ENCODE results near the gene SCP2.

SCP2 gene, protein sequence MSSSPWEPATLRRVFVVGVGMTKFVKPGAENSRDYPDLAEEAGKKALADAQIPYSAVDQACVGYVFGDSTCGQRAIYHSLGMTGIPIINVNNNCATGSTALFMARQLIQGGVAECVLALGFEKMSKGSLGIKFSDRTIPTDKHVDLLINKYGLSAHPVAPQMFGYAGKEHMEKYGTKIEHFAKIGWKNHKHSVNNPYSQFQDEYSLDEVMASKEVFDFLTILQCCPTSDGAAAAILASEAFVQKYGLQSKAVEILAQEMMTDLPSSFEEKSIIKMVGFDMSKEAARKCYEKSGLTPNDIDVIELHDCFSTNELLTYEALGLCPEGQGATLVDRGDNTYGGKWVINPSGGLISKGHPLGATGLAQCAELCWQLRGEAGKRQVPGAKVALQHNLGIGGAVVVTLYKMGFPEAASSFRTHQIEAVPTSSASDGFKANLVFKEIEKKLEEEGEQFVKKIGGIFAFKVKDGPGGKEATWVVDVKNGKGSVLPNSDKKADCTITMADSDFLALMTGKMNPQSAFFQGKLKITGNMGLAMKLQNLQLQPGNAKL
- 45.5 to 73.7 (median 71.8) reads per million in 4 experiments for total RNA-seq

- peak; percentile 69 for DNase-seq
These were observed at the start of gene SCP2 for GRCh38 chr1:52927212-52928014. TSS of gene SCP2 (plus strand) at chr1:52927276. CDS start at chr1:52927397, 121 bp downstream.

DNA sequence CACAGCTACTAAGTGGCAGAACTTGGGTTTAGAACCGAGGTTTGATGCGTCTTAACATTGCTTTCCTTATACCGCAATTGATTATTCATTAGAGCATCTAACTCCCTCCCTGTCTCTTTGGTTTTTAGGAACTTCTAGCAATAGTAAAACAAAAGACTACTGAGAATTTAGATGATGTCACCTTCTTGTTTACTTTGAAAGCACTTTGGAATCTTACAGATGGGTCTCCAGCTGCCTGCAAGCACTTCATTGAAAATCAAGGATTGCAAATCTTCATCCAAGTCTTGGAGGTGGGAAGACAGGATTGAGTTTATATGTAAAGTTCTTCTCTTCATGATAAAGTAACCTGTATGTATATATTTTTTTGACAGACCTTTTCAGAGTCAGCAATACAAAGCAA is 49.5 kb upstream of the SCP2 start:
- no peak for DNase-seq

GRCh38 chr1:52880206-52880605 is 46.9 kb upstream of the SCP2 start:
- DNase-seq, result no peak

GRCh38 chr1:52887483-52887882 is 39.6 kb upstream of the SCP2 start:
- DNase-seq, result no peak

DNA sequence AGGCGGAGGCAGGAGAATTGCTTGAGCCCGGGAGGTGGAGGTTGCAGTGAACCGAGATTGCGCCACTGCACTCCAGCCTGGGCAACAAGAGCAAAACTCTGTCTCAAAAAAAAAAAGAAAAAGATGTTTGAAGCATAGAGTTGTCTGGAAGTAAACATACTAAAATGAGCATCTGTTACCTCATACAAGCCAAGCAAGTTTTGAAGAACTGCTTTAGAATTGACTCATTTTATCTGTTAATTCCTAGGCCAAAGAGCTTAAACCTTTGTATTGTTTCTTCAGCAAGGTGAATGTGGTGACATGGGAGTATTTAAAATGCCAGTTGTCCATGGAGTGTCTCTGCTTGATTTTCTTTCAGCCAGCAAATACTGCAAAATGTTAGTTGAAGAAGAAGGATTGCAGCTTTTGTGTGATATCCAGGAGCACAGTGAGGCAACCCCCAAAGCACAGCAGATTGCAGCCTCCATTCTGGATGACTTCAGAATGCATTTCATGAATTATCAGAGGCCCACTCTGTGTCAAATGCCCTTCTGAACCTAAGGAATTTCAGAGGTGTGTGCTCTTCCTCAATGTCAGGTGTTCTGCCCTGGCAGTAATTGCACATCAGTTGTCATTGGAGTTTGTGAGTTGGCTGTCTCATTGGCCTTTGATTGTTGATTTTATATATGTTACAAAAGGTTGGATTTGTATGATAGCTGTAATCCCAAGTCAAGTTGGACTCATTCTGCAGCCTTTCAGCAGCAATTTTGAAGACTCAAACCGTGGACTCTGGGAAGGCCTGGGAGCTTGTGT is 34.5 kb upstream of the SCP2 start:
- DNase-seq, result no peak

DNA sequence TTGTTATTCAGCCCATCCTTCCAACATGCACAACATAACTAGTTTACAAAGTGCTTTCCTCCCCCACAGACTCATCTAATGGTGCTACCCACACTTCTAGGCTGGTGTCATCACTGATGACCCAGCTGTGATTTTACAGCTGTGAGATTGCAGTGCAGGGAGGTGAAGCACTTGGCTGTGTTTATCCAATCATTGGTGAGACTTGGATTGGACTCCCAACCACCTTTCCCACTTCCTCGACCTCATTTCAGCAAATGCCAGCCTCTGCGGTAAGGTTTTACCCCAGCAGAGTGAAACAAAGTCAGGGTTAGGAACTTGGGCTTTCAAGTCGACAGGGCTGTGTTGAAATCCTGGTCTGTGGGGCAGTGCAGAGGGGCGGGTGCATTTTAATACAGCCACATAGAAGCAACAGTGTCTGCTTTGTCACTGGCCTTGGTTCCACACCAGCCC is 27.6 kb upstream of the SCP2 start:
- DNase-seq, result no peak

DNA sequence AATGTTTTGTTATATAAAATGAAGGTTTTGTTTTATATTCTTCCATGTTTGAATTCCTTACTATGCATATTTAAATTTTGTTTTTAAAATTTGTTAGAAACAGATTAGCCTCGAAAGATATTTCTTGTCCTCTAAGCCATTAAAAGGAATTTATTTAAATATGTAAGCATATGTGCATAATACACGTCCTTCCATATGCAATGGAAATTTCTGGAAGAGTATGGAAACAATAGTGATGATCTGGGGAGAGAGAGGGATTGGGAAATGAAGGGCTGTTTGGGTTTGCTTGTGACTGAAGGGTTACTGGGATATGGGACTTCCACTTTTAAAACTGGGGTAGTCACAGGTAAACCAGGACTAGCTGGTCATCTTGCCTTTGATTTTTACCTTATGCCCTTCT is 26.7 kb upstream of the SCP2 start:
- no peak for DNase-seq

- DNase-seq, result no peak
These were observed 25.7 kb upstream of the SCP2 start for GRCh38 chr1:52901384-52901783.

DNA sequence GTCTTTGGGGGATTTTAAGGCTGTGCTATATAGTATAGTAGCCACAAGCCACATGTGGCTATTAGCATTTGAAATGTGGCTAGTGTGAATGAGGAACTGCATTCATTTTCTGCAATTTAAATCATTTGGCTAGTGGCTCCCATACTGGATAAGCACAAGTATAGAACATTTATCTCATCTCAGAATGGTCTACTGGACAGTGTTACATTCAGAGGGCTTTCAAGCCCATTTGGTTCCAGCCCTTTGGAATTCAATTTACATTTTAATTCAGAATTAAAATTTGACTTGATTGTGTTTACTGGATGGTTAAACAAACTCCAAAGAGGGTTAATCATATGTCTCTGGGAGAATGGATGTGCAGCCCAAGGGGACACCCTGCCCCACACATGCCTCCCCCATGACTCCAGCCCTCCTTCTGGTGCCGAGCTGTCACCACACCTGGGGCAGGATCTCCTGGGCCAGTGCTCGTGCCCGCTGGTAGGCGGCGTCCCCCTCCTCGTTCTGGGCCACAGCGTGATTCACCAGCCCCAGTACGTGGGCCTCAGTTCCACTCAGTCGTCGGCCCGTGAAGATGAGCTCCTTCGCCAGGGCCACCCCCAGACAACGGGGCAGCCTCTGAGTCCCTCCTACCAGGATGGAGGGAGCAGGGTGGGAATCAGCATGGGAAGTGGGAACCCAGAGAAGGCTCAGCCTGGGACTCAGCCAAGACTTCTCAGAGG is 22.7 kb upstream of the SCP2 start:
- DNase-seq, result no peak

DNA sequence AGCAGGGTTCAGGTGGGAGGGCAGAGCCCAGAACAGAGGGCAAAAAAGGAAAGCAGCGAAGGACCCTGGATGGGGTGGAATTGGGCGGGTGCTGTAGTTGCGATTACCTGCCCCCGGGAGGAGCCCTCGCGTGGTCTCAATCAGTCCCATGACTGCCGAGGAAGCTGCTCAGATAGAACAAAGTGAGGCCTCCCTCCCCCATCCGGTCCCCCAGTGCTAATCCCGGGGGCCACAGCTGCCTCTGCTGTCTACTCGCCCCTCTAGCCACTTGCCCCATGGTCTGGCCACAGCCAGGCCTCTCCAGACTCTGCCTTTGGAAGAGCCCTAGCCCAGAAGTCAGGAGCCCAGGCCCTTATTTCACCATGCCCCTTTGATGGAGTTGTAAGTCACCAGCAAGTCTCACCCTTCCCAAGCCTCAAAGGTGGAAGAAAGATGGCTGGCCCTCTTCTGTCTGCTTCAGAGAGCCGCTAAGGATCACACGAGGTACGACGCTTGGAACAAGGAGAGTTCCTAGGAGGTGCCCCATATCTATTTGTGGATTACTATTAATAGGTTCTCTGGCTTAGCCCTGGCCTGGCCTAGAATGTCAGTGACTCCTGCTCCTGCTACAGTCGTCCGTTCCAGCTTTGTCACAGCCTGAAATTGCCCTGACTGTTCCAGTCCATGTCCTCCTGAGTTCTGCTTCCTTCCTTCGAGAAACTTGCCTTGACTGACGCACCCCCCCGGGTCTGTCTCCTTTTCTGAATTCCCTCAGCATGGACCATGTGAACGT is 22.0 kb upstream of the SCP2 start:
- no peak for DNase-seq

- no peak for DNase-seq
These were observed 20.9 kb upstream of the SCP2 start for GRCh38 chr1:52906135-52906603.

GRCh38 chr1:52907068-52907811 is 19.8 kb upstream of the SCP2 start:
- no peak for DNase-seq

DNA sequence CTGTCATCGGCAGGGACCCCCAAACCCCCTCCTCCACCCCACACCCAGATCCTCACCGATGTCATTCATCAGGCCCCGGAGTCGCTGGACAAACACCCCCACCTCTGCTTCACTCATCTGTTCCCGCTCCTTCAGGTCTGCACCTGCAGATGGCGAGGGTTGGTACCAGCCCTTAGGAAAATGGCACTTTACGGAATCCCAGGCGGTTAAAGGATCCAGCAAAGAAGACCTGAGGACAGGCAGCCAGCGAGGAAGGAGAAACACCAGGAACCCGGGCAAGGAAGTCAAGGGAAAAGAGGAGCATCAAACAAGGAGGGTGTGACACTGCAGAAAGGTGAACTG is 19.3 kb upstream of the SCP2 start:
- no peak for DNase-seq

GRCh38 chr1:52911541-52911940 is 15.5 kb upstream of the SCP2 start:
- no peak for DNase-seq

- DNase-seq, result no peak
These were observed 14.1 kb upstream of the SCP2 start for GRCh38 chr1:52913014-52913413.

DNA sequence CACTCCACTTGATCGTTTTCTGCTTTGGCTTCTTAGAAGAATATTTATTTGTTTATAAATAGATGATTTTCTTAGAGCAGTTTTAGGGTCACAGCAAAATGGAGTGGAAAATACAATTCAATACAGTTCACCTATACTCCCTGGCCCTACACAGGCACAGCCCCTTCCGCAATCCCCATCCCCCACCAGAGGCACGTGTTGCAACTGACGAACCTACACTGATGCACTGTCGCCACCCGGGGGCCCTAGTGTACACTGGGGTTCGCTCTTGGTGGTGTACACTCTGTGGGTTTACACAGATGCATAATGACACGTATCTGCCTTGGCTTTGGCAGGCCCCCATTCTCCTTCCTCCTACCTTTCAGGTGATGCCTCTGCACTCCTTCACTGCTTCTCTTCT is 13.5 kb upstream of the SCP2 start:
- no peak for DNase-seq

GRCh38 chr1:52914463-52914862 is 12.6 kb upstream of the SCP2 start:
- DNase-seq, result no peak

DNA sequence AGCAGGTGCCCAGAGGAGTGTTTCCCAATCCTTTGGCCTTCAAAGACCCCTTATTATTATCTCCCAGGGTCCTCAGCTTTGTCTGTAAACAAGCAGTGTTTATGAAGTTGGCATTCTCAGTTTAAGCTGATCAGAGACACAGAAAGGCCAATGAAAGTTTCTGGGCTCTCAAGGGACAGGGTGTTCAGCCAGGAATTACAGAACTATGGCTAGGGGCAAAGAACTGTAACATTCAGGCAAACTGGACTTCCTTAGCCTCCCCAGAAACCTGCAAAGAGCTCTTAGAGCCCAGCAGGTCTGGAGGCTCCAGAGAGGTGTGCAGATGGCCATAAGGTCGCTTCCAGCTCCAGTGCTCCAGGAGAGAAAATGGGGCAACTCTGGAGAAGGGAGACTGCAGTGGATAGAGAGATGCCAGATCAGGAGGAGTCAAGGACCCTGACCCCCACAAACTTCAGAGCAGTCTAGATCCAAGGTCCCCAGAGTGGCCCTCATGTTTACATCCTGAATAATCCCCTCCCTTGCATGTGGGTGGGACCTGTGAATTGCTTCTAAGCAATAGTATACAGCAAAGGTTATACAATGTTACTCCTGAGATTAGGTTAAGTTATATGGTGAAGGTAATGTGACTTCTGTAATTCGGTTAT is 11.7 kb upstream of the SCP2 start:
- no peak for DNase-seq

DNA sequence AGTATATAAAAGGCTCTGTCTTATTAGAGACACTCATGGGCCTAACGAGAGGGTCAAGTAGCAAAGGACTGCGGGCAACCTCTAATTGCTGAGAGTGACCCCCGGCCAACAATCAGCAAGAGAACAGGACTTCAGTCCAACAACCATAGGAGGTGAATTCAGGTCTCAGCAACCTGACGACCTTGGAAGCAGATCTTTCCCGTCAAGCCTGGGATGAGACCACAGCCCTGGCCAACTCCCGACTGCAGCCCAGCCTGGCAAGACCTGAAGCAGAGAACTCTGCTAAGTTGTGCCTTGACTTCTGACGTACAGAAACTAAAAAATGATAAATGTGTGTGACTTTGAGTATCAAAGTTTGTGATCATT is 11.2 kb upstream of the SCP2 start:
- DNase-seq, result no peak
